Skeletal muscle satellite cell (primary cell): ENCODE data around the gene HSPG2.

Experiments used
- H3K27me3 ChIP-seq: 2 replicates; pipeline ENCODE4 v1.7.0; 2013; ENCODE audit warnings: low read length; ENCODE audit not compliant: control insufficient read depth, insufficient read depth
- H3K36me3 ChIP-seq: 2 replicates; pipeline ENCODE4 v1.7.0; 2013; ENCODE audit warnings: mild to moderate bottlenecking, control low read depth, low read length; ENCODE audit not compliant: insufficient read depth
- H3K4me1 ChIP-seq: 2 replicates; pipeline ENCODE4 v1.7.0; 2013; ENCODE audit warnings: low read length; ENCODE audit not compliant: control insufficient read depth, insufficient read depth
- H3K4me2 ChIP-seq: 2 replicates; pipeline ENCODE4 v1.7.0; 2013; ENCODE audit warnings: mild to moderate bottlenecking, low read length
- H3K4me3 ChIP-seq: 2 replicates; pipeline ENCODE4 v1.7.0; 2013; ENCODE audit warnings: low read length
- H3K9ac ChIP-seq: 2 replicates; pipeline ENCODE4 v1.7.0; 2013; ENCODE audit warnings: mild to moderate bottlenecking, low read depth, low read length, moderate library complexity
- H3K9me3 ChIP-seq: replicated peaks from 2 replicates; pipeline ENCODE4 v1.7.0; 2013; ENCODE audit warnings: mild to moderate bottlenecking, control low read depth, low read length

Gene HSPG2

GRCh38 chr1:21849909-21850576, 87.1 kb downstream of the HSPG2 start:
- Histone ChIP-seq H3K4me1 (no peaks in the 10 kb centered on the region), H3K36me3 (peaks cover 88% of the 10 kb centered on the region), H3K4me2 (no peak overlapping the region), H3K9me3 (no peaks in the 10 kb centered on the region), H3K4me3 (no peak overlapping the region), H3K27me3 (no peaks in the 10 kb centered on the region), H3K9ac (no peak overlapping the region)

- H3K36me3 ChIP-seq, result peaks cover 85% of the 10 kb centered on the region
- H3K9ac ChIP-seq, result no peak overlapping the region
- H3K4me3 ChIP-seq, result no peak overlapping the region
- no peaks in the 10 kb centered on the region for H3K27me3 ChIP-seq
- no peaks in the 10 kb centered on the region for H3K4me1 ChIP-seq
- no peak overlapping the region for H3K4me2 ChIP-seq
- no peaks in the 10 kb centered on the region for H3K9me3 ChIP-seq
Measured at GRCh38 chr1:21848524-21849174, 88.5 kb downstream of the HSPG2 start.

- Histone ChIP-seq H3K4me3 (no peak overlapping the region), H3K36me3 (peaks cover 88% of the 10 kb centered on the region), H3K27me3 (no peaks in the 10 kb centered on the region)
Measured at GRCh38 chr1:21847223-21848205, 89.6 kb downstream of the HSPG2 start.

GRCh38 chr1:21845646-21846641, 91.2 kb downstream of the HSPG2 start:
- H3K36me3 ChIP-seq, result peaks cover 89% of the 10 kb centered on the region
- H3K9me3 ChIP-seq, result no peaks in the 10 kb centered on the region
- no peak overlapping the region for H3K9ac ChIP-seq
- no peaks in the 10 kb centered on the region for H3K4me1 ChIP-seq
- no peak overlapping the region for H3K4me3 ChIP-seq
- H3K4me2 ChIP-seq, result no peak overlapping the region
- no peaks in the 10 kb centered on the region for H3K27me3 ChIP-seq

More at GRCh38 chr1:21847223-21848205, 89.6 kb downstream of the HSPG2 start:
- no peak overlapping the region for H3K4me2 ChIP-seq
- no peak overlapping the region for H3K9ac ChIP-seq
- no peaks in the 10 kb centered on the region for H3K9me3 ChIP-seq
- H3K4me1 ChIP-seq, result no peaks in the 10 kb centered on the region

GRCh38 chr1:21843996-21844395, 93.1 kb downstream of the HSPG2 start:
- peaks cover 87% of the 10 kb centered on the region for H3K36me3 ChIP-seq
- H3K4me2 ChIP-seq, result no peak overlapping the region
- H3K4me3 ChIP-seq, result no peak overlapping the region
- H3K27me3 ChIP-seq, result no peaks in the 10 kb centered on the region
- no peaks in the 10 kb centered on the region for H3K9me3 ChIP-seq
- no peaks in the 10 kb centered on the region for H3K4me1 ChIP-seq
- H3K9ac ChIP-seq, result no peak overlapping the region

GRCh38 chr1:21843208-21843607, 93.9 kb downstream of the HSPG2 start:
- no peaks in the 10 kb centered on the region for H3K4me1 ChIP-seq
- H3K9me3 ChIP-seq, result no peaks in the 10 kb centered on the region
- peaks cover 87% of the 10 kb centered on the region for H3K36me3 ChIP-seq
- H3K4me3 ChIP-seq, result no peak overlapping the region
- H3K9ac ChIP-seq, result no peak overlapping the region
- H3K27me3 ChIP-seq, result no peaks in the 10 kb centered on the region
- no peak overlapping the region for H3K4me2 ChIP-seq

- peaks cover 87% of the 10 kb centered on the region for H3K36me3 ChIP-seq
Measured at GRCh38 chr1:21842606-21843162, 94.4 kb downstream of the HSPG2 start.

GRCh38 chr1:21841852-21842466, 95.2 kb downstream of the HSPG2 start:
- no peaks in the 10 kb centered on the region for H3K4me1 ChIP-seq
- H3K36me3 ChIP-seq, result peaks cover 85% of the 10 kb centered on the region
- no peaks in the 10 kb centered on the region for H3K9me3 ChIP-seq
- no peak overlapping the region for H3K9ac ChIP-seq
- no peaks in the 10 kb centered on the region for H3K27me3 ChIP-seq
- H3K4me3 ChIP-seq, result no peak overlapping the region
- H3K4me2 ChIP-seq, result no peak overlapping the region

More at GRCh38 chr1:21842606-21843162, 94.4 kb downstream of the HSPG2 start:
- H3K4me3 ChIP-seq, result no peak overlapping the region
- H3K4me1 ChIP-seq, result no peaks in the 10 kb centered on the region
- no peak overlapping the region for H3K4me2 ChIP-seq
- H3K27me3 ChIP-seq, result no peaks in the 10 kb centered on the region
- no peak overlapping the region for H3K9ac ChIP-seq
- no peaks in the 10 kb centered on the region for H3K9me3 ChIP-seq

GRCh38 chr1:21840981-21841380, 96.1 kb downstream of the HSPG2 start:
- Histone ChIP-seq H3K27me3 (no peaks in the 10 kb centered on the region), H3K4me2 (no peak overlapping the region), H3K36me3 (peaks cover 85% of the 10 kb centered on the region), H3K9ac (no peak overlapping the region), H3K4me3 (no peak overlapping the region), H3K9me3 (no peaks in the 10 kb centered on the region), H3K4me1 (no peaks in the 10 kb centered on the region)

GRCh38 chr1:21839337-21840037, 97.6 kb downstream of the HSPG2 start:
- no peaks in the 10 kb centered on the region for H3K9me3 ChIP-seq
- no peak overlapping the region for H3K4me2 ChIP-seq
- no peaks in the 10 kb centered on the region for H3K4me1 ChIP-seq
- H3K27me3 ChIP-seq, result no peaks in the 10 kb centered on the region
- H3K4me3 ChIP-seq, result no peak overlapping the region
- no peak overlapping the region for H3K9ac ChIP-seq
- H3K36me3 ChIP-seq, result peaks cover 89% of the 10 kb centered on the region
